ENCODE data around the gene HRAS.

DNA sequence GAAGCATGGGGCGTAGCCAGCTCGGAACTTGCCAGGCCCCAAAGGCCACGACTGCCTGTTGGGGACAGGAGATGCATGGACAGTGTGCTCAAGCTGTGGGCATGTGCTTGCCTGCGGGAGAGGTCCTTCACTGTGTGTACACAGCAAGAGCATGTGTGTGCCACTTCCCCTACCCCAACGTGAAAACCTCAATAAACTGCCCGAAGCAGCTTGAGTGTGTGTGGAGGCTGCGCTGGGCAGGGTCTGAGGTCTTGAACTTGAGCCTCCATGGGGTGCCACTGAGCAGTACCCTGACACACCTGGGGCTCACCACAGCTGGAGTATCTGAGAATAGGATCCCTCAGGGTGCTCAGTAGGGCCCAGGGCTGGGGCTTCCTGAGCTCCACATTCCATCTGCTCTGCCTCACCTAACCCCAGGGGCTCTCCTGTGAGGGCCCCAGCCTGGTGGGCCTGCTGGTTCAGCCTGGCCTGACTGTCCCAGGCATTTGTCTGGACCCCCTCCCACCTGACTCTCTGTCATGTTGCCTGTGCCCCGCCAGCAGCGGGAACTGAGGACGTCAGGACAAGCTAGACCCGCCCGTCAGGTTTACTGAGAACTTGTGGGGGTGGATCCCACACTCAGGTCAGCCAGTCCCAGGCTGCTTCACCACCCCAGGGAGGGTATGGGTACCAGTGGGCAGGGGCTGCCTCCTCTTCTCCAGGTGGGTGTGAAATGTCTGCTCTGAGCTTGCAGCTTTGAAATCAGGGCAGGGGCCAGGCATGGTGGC is 28.6 kb upstream of the HRAS start:
- no peak for TF ChIP-seq SREBF2 (IDR thresholded peaks at IDR 0.05)
- TF ChIP-seq, protein P1, sequence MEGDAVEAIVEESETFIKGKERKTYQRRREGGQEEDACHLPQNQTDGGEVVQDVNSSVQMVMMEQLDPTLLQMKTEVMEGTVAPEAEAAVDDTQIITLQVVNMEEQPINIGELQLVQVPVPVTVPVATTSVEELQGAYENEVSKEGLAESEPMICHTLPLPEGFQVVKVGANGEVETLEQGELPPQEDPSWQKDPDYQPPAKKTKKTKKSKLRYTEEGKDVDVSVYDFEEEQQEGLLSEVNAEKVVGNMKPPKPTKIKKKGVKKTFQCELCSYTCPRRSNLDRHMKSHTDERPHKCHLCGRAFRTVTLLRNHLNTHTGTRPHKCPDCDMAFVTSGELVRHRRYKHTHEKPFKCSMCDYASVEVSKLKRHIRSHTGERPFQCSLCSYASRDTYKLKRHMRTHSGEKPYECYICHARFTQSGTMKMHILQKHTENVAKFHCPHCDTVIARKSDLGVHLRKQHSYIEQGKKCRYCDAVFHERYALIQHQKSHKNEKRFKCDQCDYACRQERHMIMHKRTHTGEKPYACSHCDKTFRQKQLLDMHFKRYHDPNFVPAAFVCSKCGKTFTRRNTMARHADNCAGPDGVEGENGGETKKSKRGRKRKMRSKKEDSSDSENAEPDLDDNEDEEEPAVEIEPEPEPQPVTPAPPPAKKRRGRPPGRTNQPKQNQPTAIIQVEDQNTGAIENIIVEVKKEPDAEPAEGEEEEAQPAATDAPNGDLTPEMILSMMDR (IDR thresholded peaks at IDR 0.05) = no peak
- no peak for TF ChIP-seq MAZ (IDR thresholded peaks at IDR 0.05; ENCODE audit: borderline replicate concordance, low read depth, low read length)
- TF ChIP-seq HOXA7 (CRISPR knock-in tag; IDR thresholded peaks at IDR 0.05) = no peak

All from A549 (cell line).